NCI-H2107 (cell line): ENCODE measurements around the gene BPI.
"Not testable (repeated sequence)": the region's sequence is repeated elsewhere in the genome, so short reads cannot be mapped to it uniquely, and the experiment has no call there.

ENCODE experiments used
- DNase-seq: peaks from one replicate; lab custom pipeline; 2025; lab: John Stamatoyannopoulos, UW

The BPI gene

DNA sequence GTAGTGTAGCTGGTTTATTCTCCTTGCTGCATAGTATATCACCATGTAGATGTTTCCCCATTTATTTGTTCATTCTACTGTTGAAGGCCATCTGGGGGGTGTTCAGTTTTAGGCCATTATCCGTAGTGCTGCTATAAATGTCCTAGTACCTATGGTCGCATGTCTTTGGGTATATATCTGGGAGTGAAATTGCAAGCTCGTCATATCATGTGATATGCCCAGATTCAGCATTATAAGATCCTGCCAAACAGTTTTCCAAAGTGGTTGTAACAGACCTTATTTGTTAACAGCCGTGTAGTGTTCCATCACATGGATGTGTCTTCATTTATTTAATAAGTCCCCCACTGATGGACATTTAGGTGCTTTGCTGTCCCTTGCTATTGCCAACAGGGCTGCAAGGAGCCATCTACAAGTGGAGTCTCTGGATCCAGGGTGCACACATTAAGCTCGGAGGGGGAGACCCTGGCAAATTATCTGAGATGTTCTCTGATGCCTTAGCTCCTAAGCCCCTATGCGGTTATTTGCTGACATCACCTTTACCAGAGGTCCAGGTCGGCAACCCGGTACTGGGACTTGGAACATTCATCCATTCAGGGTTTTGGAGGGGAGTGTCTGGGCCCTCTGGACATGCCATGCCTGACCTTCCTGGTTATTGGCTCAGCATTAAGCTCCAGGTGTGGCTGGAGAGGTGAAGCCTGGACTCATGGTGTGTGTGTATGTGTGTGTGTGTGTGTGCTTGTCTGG lies 59.2 kb downstream of the BPI start:
- DNase-seq, result no peak

DNA sequence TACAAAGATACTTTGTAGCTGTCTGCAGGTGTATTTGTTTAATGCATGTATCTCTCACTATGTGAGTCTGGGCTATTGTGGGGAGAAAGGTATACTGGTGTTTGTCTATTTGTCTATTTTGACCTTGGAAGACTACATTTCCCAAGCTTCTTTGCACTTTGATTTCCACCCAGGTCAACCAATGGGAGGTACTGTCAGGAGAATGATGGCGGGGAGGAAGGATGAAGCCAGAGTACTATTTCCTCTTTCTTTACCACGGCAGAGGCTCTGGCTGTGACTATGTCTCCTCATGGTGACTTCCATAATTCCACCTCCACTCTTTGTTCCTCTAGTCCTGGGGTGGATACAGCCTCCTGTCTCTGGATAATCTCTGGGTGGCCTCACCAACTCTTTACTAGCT lies 65.4 kb downstream of the BPI start:
- DNase-seq, result no peak

DNA sequence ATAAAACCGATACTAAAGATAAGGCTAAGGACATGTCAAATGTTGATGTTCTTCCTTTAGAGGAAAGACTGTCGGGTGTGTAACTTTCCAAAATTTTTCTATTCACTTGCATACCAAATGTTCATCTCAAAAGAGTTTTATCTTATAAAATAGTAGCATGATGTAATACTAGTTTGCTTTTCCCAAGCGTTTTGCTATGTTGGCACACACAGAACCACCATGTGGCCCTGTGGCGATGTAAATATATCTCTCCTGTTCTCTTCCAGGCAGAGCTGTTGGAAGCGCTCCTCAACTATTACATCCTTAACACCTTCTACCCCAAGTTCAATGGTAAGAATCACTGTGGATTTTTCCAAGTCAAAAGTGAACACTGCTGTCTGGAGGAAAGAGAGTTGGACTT lies 68.8 kb downstream of the BPI start:
- no peak for DNase-seq

DNA sequence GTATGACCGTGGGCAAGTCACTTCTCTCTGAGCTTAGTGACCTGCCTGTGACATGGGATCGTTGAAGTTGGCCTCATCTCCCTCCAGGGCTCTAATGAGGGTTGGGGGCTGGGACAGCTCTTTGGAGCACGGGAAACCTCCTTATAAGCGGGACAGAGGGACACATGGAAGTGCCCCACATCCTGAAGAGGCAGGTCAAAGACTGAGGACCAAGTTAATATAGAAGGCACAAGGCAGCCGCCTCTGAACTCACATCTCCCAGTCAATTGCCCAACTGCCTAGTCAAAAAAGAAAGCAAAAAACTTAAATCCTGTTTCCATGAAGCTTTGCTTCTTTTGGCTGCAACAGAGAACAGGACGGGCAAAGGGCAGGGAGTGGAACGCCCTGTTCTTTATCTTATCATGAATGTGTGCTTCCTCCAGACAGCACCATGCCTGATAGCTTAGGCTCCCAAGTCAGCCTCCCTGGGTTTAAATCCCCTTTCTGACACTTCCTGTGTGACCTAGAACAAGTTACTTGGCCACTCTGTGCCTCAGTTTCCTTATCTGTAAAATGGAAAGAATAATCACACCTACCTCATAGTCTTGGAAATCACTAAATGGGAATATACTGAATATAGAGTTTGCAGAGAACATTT lies 69.4 kb downstream of the BPI start:
- no peak for DNase-seq

DNA sequence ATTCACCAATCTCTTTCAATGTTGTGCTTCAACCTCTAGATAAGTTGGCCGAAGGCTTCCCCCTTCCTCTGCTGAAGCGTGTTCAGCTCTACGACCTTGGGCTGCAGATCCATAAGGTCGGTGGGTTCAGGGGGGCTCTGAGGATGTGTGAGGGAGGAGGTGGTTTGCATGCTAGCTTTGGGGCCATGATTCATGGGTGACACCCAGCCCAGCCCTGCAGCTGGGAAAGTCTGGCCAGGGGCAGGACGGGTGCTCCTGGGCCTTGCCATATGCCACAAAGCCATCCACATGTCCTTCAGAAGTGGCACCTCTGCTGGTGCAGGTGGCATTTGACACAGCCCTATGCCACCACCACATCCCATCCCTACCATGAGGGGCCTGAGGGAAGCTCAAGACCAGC lies 69.9 kb downstream of the BPI start:
- DNase-seq, result no peak

DNA sequence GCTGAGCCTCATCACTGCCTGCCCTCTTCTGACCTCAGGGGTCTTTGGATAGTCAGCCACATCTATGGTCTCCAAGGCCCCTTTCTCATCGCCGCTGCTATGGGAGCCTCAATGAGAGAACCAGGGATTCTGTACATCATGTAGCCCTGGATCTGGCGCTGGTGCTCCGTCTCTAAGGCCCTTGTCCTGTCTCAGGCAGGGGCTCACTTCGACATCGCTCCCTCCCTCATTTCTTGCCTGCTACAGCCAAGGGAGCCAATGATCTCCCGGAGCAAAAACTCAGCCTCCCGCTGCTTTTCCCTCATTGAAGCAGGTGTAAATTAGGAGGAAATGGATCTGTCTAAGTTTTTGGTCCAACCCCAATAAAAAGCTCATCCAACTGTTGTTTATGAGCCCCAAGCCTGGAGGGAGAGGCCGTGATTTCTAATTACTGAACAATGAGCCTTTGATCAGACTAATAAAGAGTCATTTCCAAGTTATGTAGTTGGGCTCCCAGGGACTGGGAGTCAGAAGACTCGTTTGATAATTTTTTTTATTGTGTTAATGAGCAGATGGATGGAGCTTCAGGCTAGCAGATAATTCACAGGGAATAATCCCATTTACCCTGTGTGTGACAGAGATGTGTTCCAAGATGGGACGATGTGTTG lies 73.2 kb downstream of the BPI start:
- no peak for DNase-seq

DNA sequence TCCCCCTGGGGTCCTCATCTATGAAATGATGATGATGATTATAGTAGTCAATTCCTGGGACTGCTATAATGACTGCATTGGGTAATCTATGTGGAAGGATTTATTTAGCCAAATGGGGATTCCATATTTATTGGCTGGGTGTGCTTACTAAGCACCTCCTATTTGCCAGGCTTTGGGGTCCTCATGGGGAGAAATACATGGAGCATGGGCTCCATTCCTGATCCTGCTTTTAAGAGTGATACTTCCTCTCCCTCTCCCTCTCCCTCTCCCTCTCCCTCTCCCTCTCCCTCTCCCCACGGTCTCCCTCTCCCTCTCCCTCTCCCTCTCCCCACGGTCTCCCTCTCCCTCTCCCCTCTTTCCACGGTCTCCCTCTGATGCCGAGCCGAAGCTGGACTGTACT lies 73.9 kb downstream of the BPI start:
- DNase-seq, result not testable (repeated sequence)

DNA sequence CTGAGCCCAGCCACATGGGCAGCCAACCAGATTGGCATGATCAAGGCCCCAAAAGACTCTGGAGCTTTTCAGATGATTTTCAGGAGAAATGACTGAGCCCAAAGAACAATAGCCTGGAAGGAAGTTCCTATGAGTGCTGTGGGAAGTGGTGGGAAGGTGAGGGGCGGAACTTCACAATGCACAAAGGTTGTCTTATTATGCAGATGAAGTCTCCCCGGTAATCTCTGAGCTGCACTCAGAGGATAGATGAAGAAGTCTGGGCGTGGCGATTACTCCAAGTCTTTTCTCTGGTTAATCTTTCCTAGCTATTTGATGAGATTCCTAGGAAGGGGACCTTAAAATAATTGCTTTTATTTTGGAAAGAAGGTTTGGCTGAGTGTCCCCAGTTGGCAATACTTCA lies 79.2 kb downstream of the BPI start:
- no peak for DNase-seq

DNA sequence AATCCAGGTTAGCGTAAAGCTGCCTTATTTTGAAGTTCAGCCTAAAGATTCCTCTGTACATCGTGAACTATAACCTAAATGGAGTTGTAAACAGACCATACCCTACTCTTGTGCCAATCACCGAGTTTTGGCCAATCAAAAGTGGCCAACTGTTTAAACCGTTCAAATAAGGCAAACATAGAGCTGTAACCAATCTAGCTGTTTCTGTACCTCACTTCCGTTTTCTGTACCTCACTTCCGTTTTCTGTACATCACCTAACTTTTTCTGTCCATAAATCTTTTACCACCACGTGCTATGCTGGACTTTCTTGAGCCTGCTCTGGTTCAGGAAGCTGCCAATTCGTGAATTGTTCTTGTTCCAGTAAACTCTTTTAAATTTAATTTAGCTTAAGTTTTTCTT lies 82.0 kb downstream of the BPI start:
- DNase-seq, result no peak

DNA sequence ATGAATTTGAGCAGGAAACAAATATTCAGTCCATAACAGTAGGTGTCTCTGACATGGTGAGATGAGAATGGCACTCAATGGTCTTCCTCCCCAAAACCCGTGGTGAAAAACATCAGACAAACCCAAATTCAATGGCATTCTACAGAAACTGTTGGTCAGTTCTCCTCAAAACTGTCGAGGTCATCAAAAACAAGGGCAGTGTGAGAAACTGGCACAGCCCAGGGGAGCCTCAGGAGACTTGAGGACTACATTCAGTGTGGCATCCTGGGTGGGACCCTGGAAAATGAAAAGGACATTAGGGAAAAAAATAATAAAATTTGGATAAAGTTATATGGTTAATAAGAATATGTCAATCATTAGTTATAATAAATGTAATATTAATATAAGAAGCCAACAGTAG lies 82.9 kb downstream of the BPI start:
- no peak for DNase-seq
